HEK293 (cell line): ENCODE data around the gene TDG.

Source experiments
- ATF2 ChIP-seq: fragments of 450-650 bp; formaldehyde crosslinking; IDR thresholded peaks from 2 replicates; pipeline ENCODE4 v1.5.1; 2016; ENCODE audit warnings: missing biosample characterization, missing genetic modification characterization, low read depth
- BCL11B ChIP-seq: fragments of 450-650 bp; formaldehyde crosslinking; IDR thresholded peaks from 2 replicates; pipeline ENCODE4 v1.5.1; 2016; ENCODE audit warnings: low read depth, missing biosample characterization, missing genetic modification characterization
- CTCF ChIP-seq: fragments of 450-650 bp; formaldehyde crosslinking; IDR thresholded peaks from 2 replicates; pipeline ENCODE4 v1.5.1; 2016; ENCODE audit warnings: missing biosample characterization, missing genetic modification characterization
- PRDM2 ChIP-seq: fragments of 450-650 bp; formaldehyde crosslinking; IDR thresholded peaks from 2 replicates; pipeline ENCODE4 v1.5.1; 2016; ENCODE audit warnings: missing biosample characterization, missing genetic modification characterization, borderline replicate concordance
- RBAK ChIP-seq: fragments of 450-650 bp; formaldehyde crosslinking; IDR thresholded peaks from 2 replicates; pipeline ENCODE4 v1.5.1; 2016; ENCODE audit warnings: missing biosample characterization, missing genetic modification characterization
- REST ChIP-seq: fragments of 450-650 bp; formaldehyde crosslinking; IDR thresholded peaks from 2 replicates; pipeline ENCODE4 v1.5.1; 2016; ENCODE audit warnings: missing biosample characterization, missing genetic modification characterization
- TSHZ1 ChIP-seq: fragments of 450-650 bp; formaldehyde crosslinking; IDR thresholded peaks from 2 replicates; pipeline ENCODE4 v1.5.1; 2016; ENCODE audit warnings: missing biosample characterization, missing genetic modification characterization, borderline replicate concordance
- ZBTB1 ChIP-seq: fragments of 450-650 bp; formaldehyde crosslinking; IDR thresholded peaks from 2 replicates; pipeline ENCODE4 v1.5.1; 2016; ENCODE audit warnings: missing biosample characterization, missing genetic modification characterization
- ZBTB11 ChIP-seq: fragments of 450-650 bp; formaldehyde crosslinking; conservative IDR thresholded peaks from 2 replicates; pipeline ENCODE4 v1.5.1; 2016; ENCODE audit warnings: low read depth, missing biosample characterization, missing genetic modification characterization
- ZNF274 ChIP-seq, 2 experiments: fragments of 200-500 bp in 1 of 2; fragments of 450-650 bp in 1 of 2; sonication (Bioruptor generic) in 1 of 2; formaldehyde crosslinking in 1 of 2; IDR thresholded peaks; 2 replicates each; pipeline versions ENCODE4 v1.5.1 to v1.6.1; 2014 to 2016; ENCODE audit warnings: borderline replicate concordance in 1 of 2, inconsistent platforms in 1 of 2, low read length in 1 of 2, missing biosample characterization in 1 of 2, missing genetic modification characterization in 1 of 2

- TF ChIP-seq CTCF (tag by site-specific recombination), result no peak
- no peak for TF ChIP-seq BCL11B
- TF ChIP-seq TSHZ1 (tag by site-specific recombination), result no peak
- no peak for TF ChIP-seq ZBTB11
- TF ChIP-seq ATF2 (tag by site-specific recombination), result no peak
- TF ChIP-seq RBAK, result no peak
- TF ChIP-seq PRDM2 (tag by site-specific recombination), result no peak
- TF ChIP-seq ZNF274 (IDR thresholded peaks at IDR 0.05; ENCODE audit: low read length), result no peak
- TF ChIP-seq ZNF274 (tag by site-specific recombination; IDR thresholded peaks at IDR 0.05; ENCODE audit: borderline replicate concordance), result no peak
- TF ChIP-seq ZBTB1 (tag by site-specific recombination), result no peak
- no peak for TF ChIP-seq REST
Observed at GRCh38 chr12:103936679-103937078, 29.0 kb upstream of the TDG start.
